Spinal cord (tissue), 10 donors: ENCODE data around the gene ATP6AP1. TPM values are rescaled to one million over a fixed set of nuclear protein-coding genes. Genes with fewer than 3 reads are reported as not detected.

Experiments
- DNase-seq, 6 donors: peaks; one replicate each; pipeline versions ENCODE4 v3.0.0 to v3.0.0-alpha.2; 2013 to 2015; ENCODE audit warnings: low spot score in 6 of 6, low read depth in 4 of 6
- H3K27ac ChIP-seq: one replicate; pipeline ENCODE4 v1.5.1; 2013; ENCODE audit warnings: low read depth, low read length, control low read depth
- H3K27me3 ChIP-seq: one replicate; pipeline ENCODE4 v1.6.1; 2013; ENCODE audit warnings: low read length; ENCODE audit not compliant: control insufficient read depth, insufficient read depth
- H3K36me3 ChIP-seq: one replicate; pipeline ENCODE4 v1.6.1; 2013; ENCODE audit warnings: low read length; ENCODE audit not compliant: control insufficient read depth, insufficient read depth
- H3K4me1 ChIP-seq: one replicate; pipeline ENCODE4 v1.6.1; 2013; ENCODE audit warnings: low read length; ENCODE audit not compliant: control insufficient read depth, insufficient read depth
- H3K4me3 ChIP-seq: one replicate; pipeline ENCODE4 v1.5.1; 2013; ENCODE audit warnings: low read depth, low read length, control low read depth
- H3K9me3 ChIP-seq: one replicate; pipeline ENCODE4 v1.6.1; 2013; ENCODE audit warnings: low read length; ENCODE audit not compliant: control insufficient read depth, insufficient read depth
- WGBS: methylation state at CpG from one replicate; pipeline ENCODE4 v1.1.5; 2013; ENCODE audit warnings: missing lambda C conversion rate; ENCODE audit not compliant: insufficient coverage; 5-methylcytosine and 5-hydroxymethylcytosine counted together
- polyA plus RNA-seq, 2 donors: library from polyadenylated mRNA; unstranded; fragments of 120-200 nt; gene quantifications; one replicate each; pipeline ENCODE4 v1.2.1, GENCODE V29; 2013; ENCODE audit not compliant: insufficient read length in 2 of 2
- total RNA-seq, 2 donors: library from RNA; depleted of rRNA in 1 of 2; stranded (reverse); fragments of 120-200 nt in 1 of 2; fragments of >200 nt in 1 of 2; gene quantifications; one replicate each; pipeline versions ENCODE4 v1.2.3 to v1.2.4, GENCODE V29; 2013 to 2014
- donor health status: healthy.

ATP6AP1 gene
- total and polyA plus RNA-seq, 4 donors = 62.8 to 208 (median 141) TPM

- H3K4me1 ChIP-seq = peaks cover 6% of the 10 kb centered on the region
- peaks cover 25% of the 10 kb centered on the region for H3K36me3 ChIP-seq
- WGBS = 85% methylated on average over 16 of the region's 16 CpGs
- DNase-seq = no peak
- no peak overlapping the region for H3K4me3 ChIP-seq
- H3K27ac ChIP-seq = no peak overlapping the region
- H3K27me3 ChIP-seq = no peaks in the 10 kb centered on the region
- H3K9me3 ChIP-seq = no peaks in the 10 kb centered on the region
Measured at GRCh38 chrX:154404625-154405192, 23.8 kb upstream of the ATP6AP1 start.

- Histone ChIP-seq H3K4me3 (peak overlapping the region; percentile 5), H3K27me3 (no peaks in the 10 kb centered on the region)
Measured at GRCh38 chrX:154408659-154409221, 19.7 kb upstream of the ATP6AP1 start.

GRCh38 chrX:154409222-154409871 lies 19.1 kb upstream of the ATP6AP1 start, which contains the start of gene DNASE1L1:
Gene DNASE1L1 (minus strand): TSS chrX:154409254. CDS start chrX:154405568, 3,686 bp downstream.
- peak in 1 of 6 donors; percentile 26 for DNase-seq
- no peaks in the 10 kb centered on the region for H3K27me3 ChIP-seq
- H3K4me3 ChIP-seq = peak within 1 kb of the TSS; percentile 12

More at GRCh38 chrX:154408659-154409221, 19.7 kb upstream of the ATP6AP1 start:
- no peak overlapping the region for H3K27ac ChIP-seq
- peaks cover 8% of the 10 kb centered on the region for H3K36me3 ChIP-seq
- H3K4me1 ChIP-seq = peaks cover 9% of the 10 kb centered on the region
- H3K9me3 ChIP-seq = no peaks in the 10 kb centered on the region
- WGBS = 73% methylated on average over 6 of the region's 10 CpGs
- DNase-seq = no peak

GRCh38 chrX:154411981-154412340 lies 16.5 kb upstream of the ATP6AP1 start:
- Histone ChIP-seq H3K4me3 (peak overlapping the region; percentile 60), H3K4me1 (peaks cover 9% of the 10 kb centered on the region), H3K9me3 (no peaks in the 10 kb centered on the region), H3K36me3 (peaks cover 16% of the 10 kb centered on the region), H3K27me3 (no peaks in the 10 kb centered on the region), H3K27ac (peak overlapping the region; percentile 57)
- WGBS = 42% methylated on average over 25 of the region's 29 CpGs
- peak in 2 of 6 donors; percentile 82 to 86 for DNase-seq

More at GRCh38 chrX:154409222-154409871, 19.1 kb upstream of the ATP6AP1 start, which contains the start of gene DNASE1L1:
- 52% methylated on average over 26 of the region's 26 CpGs for WGBS
- H3K9me3 ChIP-seq = no peaks in the 10 kb centered on the region
- peak within 1 kb of the TSS; percentile 52 for H3K27ac ChIP-seq
- peaks cover 9% of the 10 kb centered on the region for H3K4me1 ChIP-seq
- peaks cover 13% of the 10 kb centered on the region for H3K36me3 ChIP-seq

GRCh38 chrX:154412468-154412867 lies 16.0 kb upstream of the ATP6AP1 start:
- no peak for DNase-seq
- 69% methylated on average over 3 of the region's 4 CpGs for WGBS
- Histone ChIP-seq H3K4me1 (peaks cover 9% of the 10 kb centered on the region), H3K4me3 (peak overlapping the region; percentile 60), H3K36me3 (peaks cover 16% of the 10 kb centered on the region), H3K27ac (peak overlapping the region; percentile 57), H3K27me3 (no peaks in the 10 kb centered on the region), H3K9me3 (no peaks in the 10 kb centered on the region)

GRCh38 chrX:154413142-154413541 lies 15.3 kb upstream of the ATP6AP1 start:
- DNase-seq = no peak
- Histone ChIP-seq H3K4me1 (peaks cover 9% of the 10 kb centered on the region), H3K36me3 (peaks cover 16% of the 10 kb centered on the region), H3K27me3 (no peaks in the 10 kb centered on the region), H3K9me3 (no peaks in the 10 kb centered on the region), H3K4me3 (no peak overlapping the region), H3K27ac (no peak overlapping the region)
- WGBS = 79% methylated on average over 8 of the region's 8 CpGs

- Histone ChIP-seq H3K27me3 (no peaks in the 10 kb centered on the region), H3K36me3 (peaks cover 47% of the 10 kb centered on the region), H3K9me3 (no peaks in the 10 kb centered on the region), H3K27ac (no peak overlapping the region), H3K4me1 (peaks cover 15% of the 10 kb centered on the region), H3K4me3 (no peak overlapping the region)
- DNase-seq = peak in 1 of 6 donors; percentile 42
- WGBS = 57% methylated on average over 6 of the region's 7 CpGs
Measured at GRCh38 chrX:154417157-154417556, 11.3 kb upstream of the ATP6AP1 start.

GRCh38 chrX:154419189-154419588 lies 9.3 kb upstream of the ATP6AP1 start:
- Histone ChIP-seq H3K27me3 (no peaks in the 10 kb centered on the region), H3K9me3 (no peaks in the 10 kb centered on the region), H3K36me3 (peaks cover 35% of the 10 kb centered on the region), H3K27ac (no peak overlapping the region), H3K4me3 (no peak overlapping the region), H3K4me1 (peaks cover 8% of the 10 kb centered on the region)
- no peak for DNase-seq
- WGBS = 76% methylated on average over 8 of the region's 8 CpGs

GRCh38 chrX:154419688-154420401 lies 8.6 kb upstream of the ATP6AP1 start:
- Histone ChIP-seq H3K9me3 (no peaks in the 10 kb centered on the region), H3K36me3 (peaks cover 34% of the 10 kb centered on the region), H3K27me3 (no peaks in the 10 kb centered on the region), H3K4me1 (peaks cover 8% of the 10 kb centered on the region), H3K4me3 (no peak overlapping the region), H3K27ac (no peak overlapping the region)
- 60% methylated on average over 15 of the region's 19 CpGs for WGBS
- DNase-seq = no peak
